G401 (cell line): Measurements from ENCODE around the gene DGCR2. TPM values are rescaled to one million over a fixed set of nuclear protein-coding genes. Genes with fewer than 3 reads are reported as not detected.
A peak's percentile ranks its signal among the peaks of the same experiment; 100 is the strongest.
"Not testable (repeated sequence)": the region's sequence is repeated elsewhere in the genome, so short reads cannot be mapped to it uniquely, and the experiment has no call there.

Experiments
- DNase-seq: peaks from one replicate; pipeline ENCODE4 v3.0.0-alpha.2; 2015; ENCODE audit warnings: low spot score
- in situ Hi-C: cut with HindIII; loops from 2 replicates; pipeline ENCODE4 v1.10.0; 2016; ENCODE audit warnings: low sequenced_read_pairs, mixed read lengths
- total RNA-seq: library from RNA; depleted of rRNA; stranded (reverse); fragments of >200 nt; shearing (Covaris generic); gene quantifications from 2 replicates; pipeline ENCODE4 v1.2.3, GENCODE V29; 2014

Gene DGCR2
- total RNA-seq, 1 experiment from 2014 or later: 59.9 TPM

DNA sequence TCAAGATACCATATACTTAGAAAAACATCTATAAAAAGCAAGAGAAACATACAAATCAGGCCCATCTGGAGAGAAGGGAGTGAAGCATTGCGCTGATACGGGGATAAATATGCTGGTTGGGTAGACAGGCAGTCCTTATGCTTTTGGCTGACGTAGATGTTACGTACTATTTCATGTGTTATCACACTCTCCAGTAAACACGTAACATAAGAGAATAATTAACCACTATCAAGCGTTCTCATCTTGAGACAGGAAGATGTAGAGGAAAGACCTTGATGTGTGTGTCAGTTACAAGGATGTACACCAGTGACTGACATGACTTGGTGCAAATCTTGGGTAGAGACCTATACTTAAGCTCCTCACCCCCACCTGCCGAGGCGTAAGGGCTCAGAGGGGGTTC, 99.5 kb downstream of the DGCR2 start:
- no peak for DNase-seq
- in situ Hi-C loops: no loop called here

GRCh38 chr22:19019679-19020032, 102.6 kb downstream of the DGCR2 start:
- DNase-seq: no peak
- in situ Hi-C loops: no loop called here

DNA sequence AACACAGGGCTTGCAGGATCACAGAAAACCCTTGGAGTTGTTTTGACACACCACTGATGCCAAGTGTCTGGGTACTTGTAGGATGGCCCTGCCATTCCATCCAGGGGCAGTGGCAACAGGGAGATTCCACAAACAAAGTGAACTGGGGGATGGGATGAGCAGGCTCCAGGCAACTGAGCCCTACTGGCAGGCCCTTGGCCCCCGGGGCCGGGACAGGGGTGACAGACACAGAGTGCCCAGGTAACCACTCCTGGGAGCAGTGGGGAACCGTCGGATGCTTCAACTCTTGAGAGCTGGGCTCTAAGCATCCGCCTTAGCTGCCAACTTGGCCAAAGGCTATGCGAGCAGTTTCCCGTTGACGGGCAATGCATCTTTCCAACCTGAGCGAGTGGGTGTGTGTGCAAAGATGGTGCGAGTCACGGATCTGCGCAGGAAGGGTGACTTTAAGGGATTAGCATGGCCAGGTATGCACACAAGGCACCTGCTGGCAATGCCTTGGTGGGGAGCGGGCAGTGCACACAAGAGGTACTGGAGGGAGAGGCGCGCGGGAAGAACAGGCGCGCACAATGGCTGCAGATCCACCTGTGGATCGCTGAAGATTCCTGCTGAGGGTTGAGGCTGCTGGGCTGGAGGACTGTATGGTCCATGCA, 103.1 kb downstream of the DGCR2 start:
- DNase-seq: no peak
- in situ Hi-C loops: no loop called here

DNA sequence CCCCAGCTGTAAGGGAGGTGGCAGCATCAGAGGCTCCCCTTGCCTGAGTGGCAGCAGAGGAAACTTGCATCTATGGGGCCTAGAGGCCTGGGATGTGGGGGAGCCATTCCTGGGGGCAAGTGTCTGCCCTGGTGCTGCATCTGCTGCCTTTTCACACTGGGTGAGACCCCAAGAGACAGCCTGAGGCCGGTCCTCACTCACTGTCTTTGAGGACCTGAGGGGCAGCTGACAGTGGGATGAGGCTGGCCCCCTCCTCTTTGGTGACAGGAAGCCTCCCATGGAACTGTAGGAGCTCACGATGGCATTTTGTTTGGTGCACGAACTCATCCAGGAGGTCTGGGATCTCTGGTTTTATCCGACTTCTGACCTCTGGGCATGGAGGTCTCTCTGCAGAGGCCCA, 104.0 kb downstream of the DGCR2 start:
- in situ Hi-C loops: no loop called here
- DNase-seq: no peak

DNA sequence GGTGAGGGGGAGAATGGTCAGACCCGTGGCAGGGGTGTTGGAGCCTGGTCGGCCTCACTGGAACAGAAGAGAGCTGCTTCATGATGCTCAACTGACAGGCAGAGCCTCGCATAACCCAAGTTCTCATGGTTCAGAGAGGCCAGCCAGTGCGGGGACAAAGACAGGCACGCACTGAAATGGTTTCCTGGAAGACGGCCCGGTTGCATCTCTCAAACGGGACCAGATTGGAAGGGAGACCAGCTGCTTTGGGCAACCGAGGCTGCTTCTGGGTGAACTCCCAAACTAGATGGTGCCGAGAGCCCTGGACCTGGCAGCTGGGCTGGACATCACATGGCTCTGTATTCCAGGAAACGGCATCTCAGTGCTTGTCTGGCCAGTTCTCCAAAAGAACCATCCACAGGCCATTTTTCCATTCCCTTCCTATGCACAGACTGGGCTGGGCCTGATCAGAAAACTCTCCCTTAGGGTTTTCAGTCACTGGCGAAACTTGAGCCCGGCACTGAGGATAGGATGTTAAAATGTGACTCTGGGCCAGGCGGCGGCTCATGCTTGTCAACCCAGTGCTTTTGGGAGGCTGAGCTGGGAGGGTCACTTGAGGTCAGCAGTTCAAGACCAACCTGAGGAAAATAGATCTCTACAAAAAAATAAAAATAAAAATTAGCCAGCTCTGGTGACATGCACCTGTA, 106.0 kb downstream of the DGCR2 start:
- peak; percentile 53 for DNase-seq
- in situ Hi-C loops: no loop called here

DNA sequence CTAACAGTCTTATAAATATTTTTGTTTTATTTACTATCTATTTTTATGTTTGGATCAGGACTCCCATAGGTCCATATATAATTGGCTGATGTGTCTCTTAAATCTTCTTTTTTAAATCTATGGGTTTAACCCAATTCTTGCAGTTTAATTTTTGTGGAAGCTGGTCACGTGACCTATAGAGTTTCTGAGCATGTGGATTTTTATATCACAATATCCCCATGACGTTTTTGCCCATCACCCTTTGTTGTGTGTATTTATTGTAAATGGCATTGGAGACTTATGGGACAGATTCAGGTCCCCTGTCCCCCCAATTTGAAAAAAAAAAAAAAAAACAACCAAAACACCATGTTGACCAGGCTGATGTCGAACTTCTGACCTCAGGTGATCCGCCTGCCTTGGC, 107.3 kb downstream of the DGCR2 start:
- in situ Hi-C loops: no loop called here
- no peak for DNase-seq

DNA sequence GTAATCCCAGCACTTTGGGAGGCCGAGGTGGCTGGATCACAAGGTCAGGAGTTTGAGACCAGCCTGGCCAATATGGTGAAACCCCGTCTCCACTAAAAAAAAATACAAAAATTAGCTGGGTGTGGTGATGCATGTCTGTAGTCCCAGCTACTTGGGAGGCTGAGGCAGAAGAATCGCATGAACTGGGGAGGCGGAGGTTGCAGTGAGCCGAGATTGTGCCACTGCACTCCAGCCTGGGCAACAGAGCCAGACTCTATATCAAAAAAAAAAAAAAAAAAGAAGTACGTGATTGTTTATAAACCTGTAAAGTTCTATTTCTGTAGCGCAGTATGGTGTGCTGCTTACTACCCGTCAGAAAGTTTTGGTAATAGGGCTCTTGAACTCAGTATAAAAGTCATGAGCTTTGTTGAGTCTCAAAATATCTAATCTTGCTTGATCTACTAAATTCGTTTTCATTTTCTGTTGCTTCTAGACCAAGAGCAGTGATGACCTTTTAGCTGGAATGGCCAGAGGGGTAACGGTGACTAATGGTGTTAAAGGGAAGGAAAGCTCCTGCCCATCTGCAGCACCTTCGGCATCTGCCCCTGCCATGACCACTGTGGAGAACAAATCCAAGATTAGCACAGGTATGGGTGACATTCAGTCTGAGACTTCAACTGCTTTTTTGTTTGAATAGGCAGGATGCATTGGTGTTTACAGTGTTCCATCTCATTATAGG, 108.2 kb downstream of the DGCR2 start:
- DNase-seq, in situ Hi-C loops: not testable (repeated sequence)

DNA sequence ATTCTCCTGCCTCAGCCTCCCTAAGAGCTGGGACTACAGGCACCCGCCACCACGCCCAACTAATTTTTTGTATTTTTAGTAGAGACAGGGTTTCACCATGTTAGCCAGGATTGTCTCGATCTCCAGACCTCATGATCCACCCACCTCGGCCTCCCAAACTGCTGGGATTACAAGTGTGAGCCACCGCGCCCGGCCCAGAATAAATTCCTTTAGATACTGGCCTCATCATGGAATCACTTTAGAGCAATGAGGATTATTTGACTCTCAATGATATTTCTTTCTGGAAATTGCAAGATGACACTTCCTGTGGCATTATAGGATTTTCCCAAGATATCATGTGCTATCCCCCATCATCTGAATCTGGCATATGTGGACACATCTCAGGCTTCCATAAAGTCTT, 108.8 kb downstream of the DGCR2 start:
- in situ Hi-C loops: not testable (repeated sequence)

GRCh38 chr22:19012308-19012986, 109.8 kb downstream of the DGCR2 start:
- in situ Hi-C loops: no loop called here
- DNase-seq: no peak

More for the DNA sequence above, 108.8 kb downstream of the DGCR2 start:
- not testable (repeated sequence) for DNase-seq

- in situ Hi-C loops, DNase-seq: not testable (repeated sequence)
These were observed 110.6 kb downstream of the DGCR2 start for GRCh38 chr22:19011611-19012010.

DNA sequence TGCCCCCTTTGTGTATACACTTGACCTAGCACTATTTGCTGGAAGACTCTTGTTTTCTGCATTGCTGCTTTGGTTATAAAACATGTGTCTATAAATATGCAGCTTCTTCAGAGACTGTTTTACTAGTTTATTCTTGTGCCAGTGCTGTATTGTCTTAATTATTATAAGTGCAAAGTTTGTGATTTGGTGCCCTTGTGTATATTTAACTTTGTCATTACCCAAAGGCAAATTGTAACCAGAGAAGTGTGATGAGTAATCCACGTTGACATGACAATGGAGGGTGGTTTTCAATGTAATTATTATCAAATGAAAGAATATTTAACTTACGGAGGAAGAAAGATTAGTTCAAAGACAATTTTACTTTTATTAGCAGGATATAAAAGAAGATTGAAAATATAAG, 111.1 kb downstream of the DGCR2 start:
- DNase-seq: no peak
- in situ Hi-C loops: no loop called here

GRCh38 chr22:19005905-19006304, 116.3 kb downstream of the DGCR2 start:
- no peak for DNase-seq
- in situ Hi-C loops: no loop called here

DNA sequence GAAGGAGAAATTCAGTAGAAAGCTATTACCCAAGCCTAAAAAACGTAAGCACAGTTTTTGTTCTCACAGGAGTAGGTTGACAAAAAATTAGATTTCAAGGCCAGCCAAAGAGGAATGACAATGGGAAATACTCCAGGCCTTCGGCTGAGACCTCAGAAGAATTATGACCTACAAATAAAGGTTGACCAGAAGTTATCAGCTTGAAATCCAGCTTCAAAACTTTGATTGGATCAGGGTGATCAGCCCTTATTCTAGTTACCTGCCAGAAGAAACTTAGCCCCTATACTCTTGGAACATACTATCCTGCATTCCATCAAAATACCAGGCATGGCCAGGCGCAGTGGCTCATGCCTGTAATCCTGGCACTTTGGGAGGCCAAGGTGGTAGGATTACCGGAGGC, 117.7 kb downstream of the DGCR2 start:
- DNase-seq: no peak
- in situ Hi-C loops: no loop called here

DNA sequence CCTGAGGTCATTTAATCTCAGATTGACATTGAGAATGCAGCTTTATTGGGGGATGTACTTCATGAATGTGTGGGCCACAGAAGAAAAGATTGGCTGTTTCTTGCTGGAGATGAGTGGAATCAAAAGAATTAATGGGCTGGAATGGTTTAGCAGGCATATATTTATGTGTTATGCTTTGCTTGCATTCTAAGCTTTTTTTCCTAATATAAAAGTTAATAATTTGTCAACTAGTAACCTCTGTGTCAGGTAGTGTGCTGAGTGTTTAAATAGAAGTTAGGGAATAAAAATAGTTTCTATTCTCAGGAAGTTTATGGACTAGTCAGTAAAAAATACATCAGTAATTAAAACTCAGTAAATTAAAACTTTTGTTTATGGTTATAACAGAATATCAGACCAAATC, 118.7 kb downstream of the DGCR2 start:
- in situ Hi-C loops: no loop called here
- DNase-seq: no peak

DNA sequence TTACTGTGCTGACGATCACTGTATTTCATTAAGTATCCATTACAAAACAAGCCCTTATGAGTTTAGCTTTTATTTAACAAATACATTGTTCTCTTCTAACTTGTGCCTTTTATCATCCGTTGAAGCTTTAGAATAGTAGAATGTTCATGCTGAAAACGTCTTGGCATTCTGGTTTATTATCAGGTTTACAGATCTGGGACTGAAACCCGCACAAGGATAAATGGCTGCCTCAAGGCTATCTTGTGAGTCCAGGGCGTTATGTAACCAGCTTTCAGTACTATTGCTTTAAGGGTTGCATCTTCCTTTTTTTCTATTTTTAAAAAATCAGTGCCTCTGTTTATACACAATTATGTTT, 119.6 kb downstream of the DGCR2 start:
- DNase-seq: no peak
- in situ Hi-C loops: no loop called here

GRCh38 chr22:19001204-19001603, 121.0 kb downstream of the DGCR2 start:
- in situ Hi-C loops: no loop called here
- DNase-seq: no peak

DNA sequence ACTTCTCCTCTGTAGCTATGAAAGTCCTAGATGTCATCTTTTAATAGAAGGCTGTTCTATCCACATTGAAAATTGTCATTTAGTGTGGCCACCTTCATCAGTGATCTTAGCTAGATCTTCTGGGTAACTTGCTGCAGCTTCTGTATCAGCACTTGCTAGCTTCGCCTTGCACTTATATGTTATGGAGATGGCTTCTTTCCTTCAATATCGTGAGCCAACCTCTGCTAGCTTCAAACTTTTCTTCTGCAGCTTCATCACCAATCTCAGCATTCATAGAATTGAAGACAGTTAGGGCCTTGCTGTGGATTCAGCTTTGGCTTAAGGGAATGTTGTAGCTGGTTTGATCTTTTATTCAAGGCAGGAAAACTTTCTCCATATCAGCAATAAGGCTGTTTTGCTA, 122.1 kb downstream of the DGCR2 start:
- in situ Hi-C loops, DNase-seq: not testable (repeated sequence)

- in situ Hi-C loops: no loop called here
- DNase-seq: no peak
These were observed 122.8 kb downstream of the DGCR2 start for GRCh38 chr22:18999416-18999815.

DNA sequence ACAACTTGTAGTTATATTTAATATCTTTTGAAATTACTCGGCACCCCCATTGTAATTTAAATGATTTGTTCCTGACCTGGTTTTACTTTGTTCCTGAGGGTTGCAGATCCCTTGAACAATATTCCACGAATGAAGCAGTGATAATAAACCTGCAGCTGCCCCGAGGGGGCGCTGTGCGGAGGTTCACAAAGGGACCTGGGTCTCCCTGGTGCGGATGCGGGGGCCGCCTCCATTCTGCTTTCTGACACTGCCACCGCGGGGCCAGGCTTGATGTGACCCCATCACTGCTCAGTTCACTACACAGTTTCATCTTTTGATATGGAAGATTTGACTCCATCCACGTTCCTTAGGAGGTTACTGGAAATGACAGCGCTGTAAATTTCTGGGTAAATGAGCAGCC, 123.2 kb downstream of the DGCR2 start:
- DNase-seq: no peak
- in situ Hi-C loops: no loop called here

GRCh38 chr22:18997925-18998315, 124.3 kb downstream of the DGCR2 start:
- DNase-seq: peak; percentile 78
- in situ Hi-C loops: no loop called here
